ENCODE measurements around the gene NAAA.
A peak's percentile ranks its signal among the peaks of the same experiment; 100 is the strongest.

Gene NAAA

GRCh38 chr4:75920327-75920726, 20.5 kb downstream of the NAAA start:
- TF ChIP-seq CTCF (IDR thresholded peaks at IDR 0.05; ENCODE audit: low read depth, low read length, poor library complexity, severe bottlenecking) (no peak), EZH2phosphoT487 (IDR thresholded peaks at IDR 0.05; ENCODE audit: borderline replicate concordance, low read length) (no peak)
- H3K27me3 ChIP-seq (ENCODE audit: control insufficient read depth, low read length), result no peaks in the 10 kb centered on the region

GRCh38 chr4:75919920-75920319, 20.9 kb downstream of the NAAA start:
- Histone ChIP-seq H3F3A (ENCODE audit: control insufficient read depth, insufficient read depth) (peaks cover 4% of the 10 kb centered on the region; the same call in 1 of the 2 replicates), H3K27me3 (ENCODE audit: control insufficient read depth, low read length) (no peaks in the 10 kb centered on the region), H3K4me1 (ENCODE audit: control insufficient read depth, low read length) (no peaks in the 10 kb centered on the region), H3K9me3 (ENCODE audit: control insufficient read depth, insufficient read depth, low read length) (no peaks in the 10 kb centered on the region), H3K9me2 (replicated peaks; ENCODE audit: control insufficient read depth, low read length) (no peaks in the 10 kb centered on the region), H4K20me1 (ENCODE audit: control insufficient read depth, insufficient read depth, low read depth, low read length) (peaks cover 3% of the 10 kb centered on the region; the same call in 1 of the 2 replicates), H3K79me2 (ENCODE audit: control insufficient read depth, low read length) (no peaks in the 10 kb centered on the region), H3K36me3 (ENCODE audit: control insufficient read depth, low read length) (no peaks in the 10 kb centered on the region), H3K4me3 (ENCODE audit: low read length) (no peak overlapping the region), H3K4me2 (ENCODE audit: low read length) (no peak overlapping the region), H3K27ac (ENCODE audit: low read depth, low read length) (no peak overlapping the region)
- TF ChIP-seq CTCF (IDR thresholded peaks at IDR 0.05; ENCODE audit: low read depth, low read length, poor library complexity, severe bottlenecking) (no peak), EZH2phosphoT487 (IDR thresholded peaks at IDR 0.05; ENCODE audit: borderline replicate concordance, low read length) (no peak)

More at GRCh38 chr4:75920327-75920726, 20.5 kb downstream of the NAAA start:
- Histone ChIP-seq H3K9me3 (ENCODE audit: control insufficient read depth, insufficient read depth, low read length) (no peaks in the 10 kb centered on the region), H3K36me3 (ENCODE audit: control insufficient read depth, low read length) (no peaks in the 10 kb centered on the region), H4K20me1 (ENCODE audit: control insufficient read depth, insufficient read depth, low read depth, low read length) (peaks cover 3% of the 10 kb centered on the region; the same call in 1 of the 2 replicates), H3K79me2 (ENCODE audit: control insufficient read depth, low read length) (no peaks in the 10 kb centered on the region), H3K4me3 (ENCODE audit: low read length) (no peak overlapping the region), H3K9me2 (replicated peaks; ENCODE audit: control insufficient read depth, low read length) (no peaks in the 10 kb centered on the region), H3K4me2 (ENCODE audit: low read length) (no peak overlapping the region), H3K4me1 (ENCODE audit: control insufficient read depth, low read length) (no peaks in the 10 kb centered on the region), H3K27ac (ENCODE audit: low read depth, low read length) (no peak overlapping the region), H3F3A (ENCODE audit: control insufficient read depth, insufficient read depth) (peaks cover 4% of the 10 kb centered on the region; the same call in 1 of the 2 replicates)

DNA sequence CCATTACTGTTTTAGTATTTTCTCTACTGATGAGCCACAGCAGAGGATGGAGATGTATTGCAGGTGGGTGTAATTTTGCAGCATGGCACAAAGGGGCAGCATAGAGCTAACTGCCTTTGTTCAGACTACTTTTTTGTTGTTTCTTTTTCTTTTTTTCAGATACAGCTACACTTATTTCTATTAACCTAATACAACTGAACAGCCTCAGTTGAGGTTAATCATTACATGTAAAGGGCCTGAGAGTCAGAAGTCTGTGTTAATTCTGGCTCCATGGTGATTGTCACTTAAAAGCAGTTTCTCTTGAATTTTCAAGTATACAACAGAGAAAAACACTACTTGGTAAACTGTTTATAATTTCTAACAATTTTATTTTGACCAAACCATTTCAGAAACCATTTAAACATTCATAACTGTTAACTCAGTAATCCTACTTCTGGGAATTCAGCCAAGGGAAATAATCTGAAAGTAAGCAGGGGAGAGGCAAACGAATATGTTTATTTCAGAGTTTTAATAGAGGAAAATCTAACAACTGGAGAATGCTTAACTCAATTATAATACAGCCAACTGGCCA, 24.6 kb downstream of the NAAA start:
- H3K9me2 ChIP-seq (replicated peaks; ENCODE audit: control insufficient read depth, low read length), result no peaks in the 10 kb centered on the region
- H3K4me1 ChIP-seq (ENCODE audit: control insufficient read depth, low read length), result no peaks in the 10 kb centered on the region
- H4K20me1 ChIP-seq (ENCODE audit: control insufficient read depth, insufficient read depth, low read depth, low read length), result peaks cover 3% of the 10 kb centered on the region; the same call in 1 of the 2 replicates
- no peaks in the 10 kb centered on the region for H3K79me2 ChIP-seq (ENCODE audit: control insufficient read depth, low read length)
- peaks cover 4% of the 10 kb centered on the region; the same call in 1 of the 2 replicates for H3F3A ChIP-seq (ENCODE audit: control insufficient read depth, insufficient read depth)
- no peak overlapping the region for H3K27ac ChIP-seq (ENCODE audit: low read depth, low read length)
- no peaks in the 10 kb centered on the region for H3K36me3 ChIP-seq (ENCODE audit: control insufficient read depth, low read length)
- H3K27me3 ChIP-seq (ENCODE audit: control insufficient read depth, low read length), result no peaks in the 10 kb centered on the region
- H3K4me3 ChIP-seq (ENCODE audit: low read length), result no peak overlapping the region
- TF ChIP-seq CTCF (IDR thresholded peaks at IDR 0.05; ENCODE audit: low read depth, low read length, poor library complexity, severe bottlenecking), result peak; percentile 87
- TF ChIP-seq EZH2phosphoT487 (IDR thresholded peaks at IDR 0.05; ENCODE audit: borderline replicate concordance, low read length), result no peak
- H3K4me2 ChIP-seq (ENCODE audit: low read length), result no peak overlapping the region
- H3K9me3 ChIP-seq (ENCODE audit: control insufficient read depth, insufficient read depth, low read length), result no peaks in the 10 kb centered on the region
